ENCODE measurements around the gene SLC24A5.

- TF ChIP-seq EP300 (IDR thresholded peaks at IDR 0.05; ENCODE audit: low read length) = no peak
- TF ChIP-seq CTCF (IDR thresholded peaks at IDR 0.05 in 2 of 3, conservative IDR thresholded peaks at IDR 0.05 in 1 of 3; ENCODE audit: insufficient read depth in 2 of 3, low read depth in 1 of 3, low read length in 3 of 3) = no peak
- no peak for TF ChIP-seq FOXJ3 (CRISPR knock-in tag; IDR thresholded peaks at IDR 0.05)
- TF ChIP-seq EP400 (IDR thresholded peaks at IDR 0.05) = no peak
- no peak for TF ChIP-seq RUNX1 (IDR thresholded peaks at IDR 0.05; ENCODE audit: low read depth)
- TF ChIP-seq WHSC1 (IDR thresholded peaks at IDR 0.05; ENCODE audit: low read length) = no peak
- TF ChIP-seq POLR2A (conservative IDR thresholded peaks at IDR 0.05) = no peak
These were observed 44.3 kb upstream of the SLC24A5 start for GRCh38 chr15:48076454-48076853.

All from K562 (cell line).